Trophoblast cell (in vitro differentiated cells and primary cell): ENCODE results near the gene FGF2.
A peak's percentile ranks its signal among the peaks of the same experiment; 100 is the strongest.
"Not testable (repeated sequence)": the region's sequence is repeated elsewhere in the genome, so short reads cannot be mapped to it uniquely, and the experiment has no call there.

ENCODE experiments used
- DNase-seq, 2 donors: peaks; one replicate each; pipeline ENCODE4 v3.0.0-alpha.2; 2016
- H2AFZ ChIP-seq: 2 replicates; pipeline ENCODE4 v1.6.1; 2013; ENCODE audit warnings: low read length, moderate library complexity, mild to moderate bottlenecking; ENCODE audit not compliant: insufficient read depth, poor library complexity
- H2AK5ac ChIP-seq: 2 replicates; pipeline ENCODE4 v1.6.1; 2013; ENCODE audit warnings: mild to moderate bottlenecking, low read length
- H2BK120ac ChIP-seq: 2 replicates; pipeline ENCODE4 v1.6.1; 2013; ENCODE audit warnings: low read length, mild to moderate bottlenecking, moderate library complexity; ENCODE audit not compliant: insufficient read depth, poor library complexity
- H2BK12ac ChIP-seq: 2 replicates; pipeline ENCODE4 v1.6.1; 2013; ENCODE audit warnings: mild to moderate bottlenecking, low read length, moderate library complexity
- H2BK5ac ChIP-seq: 2 replicates; pipeline ENCODE4 v1.6.1; 2013; ENCODE audit warnings: low read length, low read depth, moderate library complexity, mild to moderate bottlenecking; ENCODE audit not compliant: poor library complexity
- H3K14ac ChIP-seq: 2 replicates; pipeline ENCODE4 v1.6.1; 2013; ENCODE audit warnings: mild to moderate bottlenecking, low read length
- H3K18ac ChIP-seq: 2 replicates; pipeline ENCODE4 v1.6.1; 2013; ENCODE audit warnings: mild to moderate bottlenecking, low read length
- H3K23ac ChIP-seq: 2 replicates; pipeline ENCODE4 v1.6.1; 2013; ENCODE audit warnings: low read length
- H3K27ac ChIP-seq: 2 replicates; pipeline ENCODE4 v1.5.1; 2013; ENCODE audit warnings: low read depth, mild to moderate bottlenecking, inconsistent platforms, low read length, moderate library complexity
- H3K27me3 ChIP-seq: 2 replicates; pipeline ENCODE4 v1.6.1; 2013; ENCODE audit warnings: inconsistent platforms, mild to moderate bottlenecking, low read length, moderate library complexity; ENCODE audit not compliant: insufficient read depth
- H3K36me3 ChIP-seq, 2 experiments: 1 replicate in 1 of 2; 2 replicates in 1 of 2; pipeline ENCODE4 v1.6.1; 2013; ENCODE audit warnings: low read length in 2 of 2, mild to moderate bottlenecking in 2 of 2, moderate library complexity in 1 of 2; ENCODE audit not compliant: insufficient read depth in 2 of 2, control insufficient read depth in 1 of 2
- H3K4ac ChIP-seq: 2 replicates; pipeline ENCODE4 v1.6.1; 2013; ENCODE audit warnings: low read depth, mild to moderate bottlenecking, low read length, moderate library complexity
- H3K4me1 ChIP-seq, 2 experiments: 1 replicate in 1 of 2; 2 replicates in 1 of 2; pipeline ENCODE4 v1.6.1; 2013; ENCODE audit warnings: low read length in 2 of 2, mild to moderate bottlenecking in 2 of 2, moderate library complexity in 1 of 2; ENCODE audit not compliant: insufficient read depth in 2 of 2, control insufficient read depth in 1 of 2
- H3K4me2 ChIP-seq: 2 replicates; pipeline ENCODE4 v1.6.1; 2013; ENCODE audit warnings: inconsistent platforms, mild to moderate bottlenecking, low read length, moderate library complexity
- H3K4me3 ChIP-seq: 2 replicates; pipeline ENCODE4 v1.5.1; 2013; ENCODE audit warnings: mild to moderate bottlenecking, low read depth, low read length, inconsistent platforms
- H3K79me1 ChIP-seq: one replicate; pipeline ENCODE4 v1.6.1; 2013; ENCODE audit warnings: low read length
- H3K79me2 ChIP-seq: 2 replicates; pipeline ENCODE4 v1.6.1; 2013; ENCODE audit warnings: low read length, mild to moderate bottlenecking; ENCODE audit not compliant: control insufficient read depth, insufficient read depth, poor library complexity
- H3K9ac ChIP-seq: 2 replicates; pipeline ENCODE4 v1.6.1; 2013; ENCODE audit warnings: mild to moderate bottlenecking, low read length
- H3K9me3 ChIP-seq: 2 replicates; pipeline ENCODE4 v1.6.1; 2013; ENCODE audit warnings: low read depth, mild to moderate bottlenecking, control low read depth, inconsistent platforms, low read length; ENCODE audit not compliant: insufficient read depth
- H4K12ac ChIP-seq: 2 replicates; pipeline ENCODE4 v1.6.1; 2013; ENCODE audit warnings: low read depth, mild to moderate bottlenecking, low read length, moderate library complexity
- H4K8ac ChIP-seq: 2 replicates; pipeline ENCODE4 v1.6.1; 2013; ENCODE audit warnings: low read depth, mild to moderate bottlenecking, low read length, moderate library complexity
- H4K91ac ChIP-seq: one replicate; pipeline ENCODE4 v1.6.1; 2013; ENCODE audit warnings: low read depth, mild to moderate bottlenecking, low read length, moderate library complexity
- WGBS: extraction: QIAGEN DNeasy Blood & Tissue Kit; methylation state at CpG from one replicate; pipeline ENCODE4 v1.1.7; 2013; ENCODE audit warnings: missing lambda C conversion rate; ENCODE audit not compliant: insufficient read length, insufficient coverage; ENCODE audit errors: extremely low coverage; 5-methylcytosine and 5-hydroxymethylcytosine counted together

The FGF2 gene

GRCh38 chr4:122849789-122850188, 23.2 kb downstream of the FGF2 start:
- H2AFZ ChIP-seq, H4K8ac ChIP-seq, H3K9me3 ChIP-seq: not testable (repeated sequence)

DNA sequence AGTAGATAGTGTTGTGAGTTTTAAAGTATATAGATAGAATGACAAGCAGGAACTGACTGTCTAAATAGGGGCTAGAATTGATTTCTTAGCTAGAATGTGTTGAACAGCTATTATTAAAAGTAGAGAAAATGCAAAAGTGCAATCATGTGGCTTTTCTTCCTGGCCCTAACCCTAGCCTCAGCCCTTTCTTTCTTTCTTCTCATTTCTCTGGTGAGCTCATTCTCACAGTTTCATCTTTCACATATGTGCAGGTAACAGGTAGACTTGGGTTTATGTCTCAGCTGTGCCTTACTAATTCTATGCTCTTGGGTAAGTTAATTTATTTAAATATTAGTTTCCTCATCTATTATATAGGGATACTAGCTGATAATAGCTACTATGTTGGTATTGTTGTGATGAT, 24.9 kb downstream of the FGF2 start:
- H3K79me2 ChIP-seq = no peaks in the 10 kb centered on the region
- H3K4me3 ChIP-seq = no peak overlapping the region
- H3K23ac ChIP-seq = no peak overlapping the region
- H2BK120ac ChIP-seq = no peak overlapping the region
- no peak overlapping the region for H3K4me2 ChIP-seq
- H4K12ac ChIP-seq = no peak overlapping the region
- H3K36me3 ChIP-seq = no peaks in the 10 kb centered on the region
- peaks cover 2% of the 10 kb centered on the region in 2 experiments for H3K4me1 ChIP-seq
- no peak overlapping the region for H3K27ac ChIP-seq
- no peak overlapping the region for H3K4ac ChIP-seq
- H3K14ac ChIP-seq = no peak overlapping the region
- no peaks in the 10 kb centered on the region for H3K9me3 ChIP-seq
- no peaks in the 10 kb centered on the region for H3K27me3 ChIP-seq
- H2BK5ac ChIP-seq = no peak overlapping the region
- no peak for DNase-seq
- no peak overlapping the region for H3K9ac ChIP-seq
- H4K8ac ChIP-seq = no peak overlapping the region
- no peak overlapping the region for H2AK5ac ChIP-seq
- H3K18ac ChIP-seq = no peak overlapping the region
- no peak overlapping the region for H4K91ac ChIP-seq
- no peak overlapping the region for H2AFZ ChIP-seq
- no peak overlapping the region for H2BK12ac ChIP-seq
- no peaks in the 10 kb centered on the region for H3K79me1 ChIP-seq

More at GRCh38 chr4:122849789-122850188, 23.2 kb downstream of the FGF2 start:
- not testable (repeated sequence) for H3K4me3 ChIP-seq, H3K14ac ChIP-seq, H3K18ac ChIP-seq, H3K79me2 ChIP-seq, H3K4me2 ChIP-seq, H2BK12ac ChIP-seq, H3K27ac ChIP-seq, H3K27me3 ChIP-seq, H2BK5ac ChIP-seq, H4K12ac ChIP-seq, H3K4me1 ChIP-seq, DNase-seq, H3K23ac ChIP-seq, H2BK120ac ChIP-seq, H4K91ac ChIP-seq, H3K9ac ChIP-seq, H3K36me3 ChIP-seq, H3K4ac ChIP-seq, H2AK5ac ChIP-seq, H3K79me1 ChIP-seq
- WGBS = no CpG with 5 or more reads among the region's 3 CpGs

DNA sequence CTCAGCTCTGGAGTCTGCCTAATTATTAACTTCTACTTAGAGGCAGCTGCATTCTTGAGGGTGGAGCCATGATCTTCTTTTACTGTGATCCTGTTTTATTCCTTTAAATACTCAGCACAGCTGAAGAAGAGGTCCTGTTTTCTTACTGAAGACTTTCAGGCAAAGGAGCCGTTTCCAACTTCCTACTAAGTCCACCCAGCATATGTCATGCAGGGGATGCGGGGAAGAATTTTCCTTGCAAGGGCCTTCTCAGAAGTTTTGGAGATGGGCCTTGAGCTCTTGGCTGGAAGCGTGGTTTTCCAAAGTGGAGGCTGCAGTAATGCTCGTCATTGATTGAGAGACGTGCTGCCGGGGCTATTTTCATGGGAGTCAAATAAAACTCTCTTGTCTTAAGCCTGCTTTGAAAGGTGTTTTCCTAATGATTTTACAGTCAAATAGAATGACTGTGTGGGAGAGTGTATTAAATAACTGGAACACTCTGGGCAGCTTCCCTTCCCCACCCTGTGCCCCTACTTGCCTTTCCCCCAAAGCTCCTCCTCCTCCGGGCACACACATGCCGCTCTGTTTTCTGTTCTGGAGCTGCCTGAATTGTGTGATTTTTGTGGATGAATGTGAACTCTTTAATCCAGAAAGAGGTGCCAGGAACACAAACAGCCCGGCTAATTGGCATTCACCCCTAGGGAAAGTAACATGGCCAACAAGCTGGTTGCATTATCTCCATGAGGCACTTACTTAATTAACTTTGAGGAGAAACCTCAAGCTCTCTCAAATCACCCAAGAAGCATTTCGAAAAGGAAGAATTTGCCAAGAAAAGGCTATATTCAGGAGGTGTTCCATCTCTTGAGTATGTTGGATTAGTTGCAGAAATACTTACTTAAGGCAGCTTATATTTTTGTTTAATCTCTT, 28.1 kb downstream of the FGF2 start:
- no peak overlapping the region for H2AFZ ChIP-seq
- no peak overlapping the region for H3K14ac ChIP-seq
- no peak overlapping the region for H3K4me2 ChIP-seq
- no peak overlapping the region for H2AK5ac ChIP-seq
- H3K27ac ChIP-seq = no peak overlapping the region
- no peak overlapping the region for H4K12ac ChIP-seq
- no peaks in the 10 kb centered on the region for H3K79me1 ChIP-seq
- no peaks in the 10 kb centered on the region for H3K4me1 ChIP-seq
- H3K4me3 ChIP-seq = no peak overlapping the region
- H3K9ac ChIP-seq = no peak overlapping the region
- H2BK5ac ChIP-seq = no peak overlapping the region
- no CpG with 5 or more reads among the region's 10 CpGs for WGBS
- DNase-seq = peak in 1 of 2 donors; percentile 5
- no peak overlapping the region for H3K18ac ChIP-seq
- no peaks in the 10 kb centered on the region for H3K9me3 ChIP-seq
- H2BK12ac ChIP-seq = no peak overlapping the region
- H4K8ac ChIP-seq = peak overlapping the region; percentile 28
- H3K27me3 ChIP-seq = no peaks in the 10 kb centered on the region
- no peaks in the 10 kb centered on the region for H3K79me2 ChIP-seq
- no peaks in the 10 kb centered on the region for H3K36me3 ChIP-seq
- H4K91ac ChIP-seq = no peak overlapping the region
- H3K23ac ChIP-seq = no peak overlapping the region
- H3K4ac ChIP-seq = no peak overlapping the region
- H2BK120ac ChIP-seq = no peak overlapping the region

GRCh38 chr4:122855353-122855890, 28.8 kb downstream of the FGF2 start:
- Histone ChIP-seq H3K14ac (no peak overlapping the region), H3K9me3 (no peaks in the 10 kb centered on the region), H3K4me1 (no peaks in the 10 kb centered on the region), H3K23ac (no peak overlapping the region), H3K79me2 (no peaks in the 10 kb centered on the region), H2BK5ac (no peak overlapping the region), H2AK5ac (no peak overlapping the region), H3K36me3 (no peaks in the 10 kb centered on the region), H2AFZ (no peak overlapping the region), H3K4me3 (no peak overlapping the region), H3K4me2 (no peak overlapping the region), H4K8ac (no peak overlapping the region), H3K9ac (no peak overlapping the region), H4K12ac (no peak overlapping the region), H3K79me1 (no peaks in the 10 kb centered on the region), H3K27ac (no peak overlapping the region), H3K18ac (no peak overlapping the region), H2BK12ac (no peak overlapping the region), H3K27me3 (no peaks in the 10 kb centered on the region), H3K4ac (no peak overlapping the region), H2BK120ac (no peak overlapping the region), H4K91ac (no peak overlapping the region)
- WGBS = no CpG with 5 or more reads among the region's 2 CpGs
- no peak for DNase-seq
